HUES48 (cell line): ENCODE measurements around the gene SGSM2.

ENCODE experiments used
- H3K27ac ChIP-seq: one replicate; pipeline ENCODE4 v1.7.0; 2013; ENCODE audit warnings: low read depth, low read length, inconsistent platforms
- H3K27me3 ChIP-seq: 2 replicates; pipeline ENCODE4 v1.6.1; 2013; ENCODE audit warnings: mild to moderate bottlenecking, low read length; ENCODE audit not compliant: control insufficient read depth, insufficient read depth
- H3K36me3 ChIP-seq: 2 replicates; pipeline ENCODE4 v1.6.1; 2013; ENCODE audit warnings: low read length; ENCODE audit not compliant: control insufficient read depth, insufficient read depth
- H3K4me1 ChIP-seq: 2 replicates; pipeline ENCODE4 v1.6.1; 2013; ENCODE audit warnings: mild to moderate bottlenecking, low read length; ENCODE audit not compliant: control insufficient read depth, insufficient read depth
- H3K4me3 ChIP-seq: 2 replicates; pipeline ENCODE4 v1.5.1; 2013; ENCODE audit warnings: mild to moderate bottlenecking, low read depth, low read length
- H3K9ac ChIP-seq: 2 replicates; pipeline ENCODE4 v1.6.1; 2013; ENCODE audit warnings: mild to moderate bottlenecking, low read depth, low read length, moderate library complexity
- H3K9me3 ChIP-seq: 2 replicates; pipeline ENCODE4 v1.6.1; 2013; ENCODE audit warnings: low read length; ENCODE audit not compliant: control insufficient read depth, insufficient read depth

Gene SGSM2

DNA sequence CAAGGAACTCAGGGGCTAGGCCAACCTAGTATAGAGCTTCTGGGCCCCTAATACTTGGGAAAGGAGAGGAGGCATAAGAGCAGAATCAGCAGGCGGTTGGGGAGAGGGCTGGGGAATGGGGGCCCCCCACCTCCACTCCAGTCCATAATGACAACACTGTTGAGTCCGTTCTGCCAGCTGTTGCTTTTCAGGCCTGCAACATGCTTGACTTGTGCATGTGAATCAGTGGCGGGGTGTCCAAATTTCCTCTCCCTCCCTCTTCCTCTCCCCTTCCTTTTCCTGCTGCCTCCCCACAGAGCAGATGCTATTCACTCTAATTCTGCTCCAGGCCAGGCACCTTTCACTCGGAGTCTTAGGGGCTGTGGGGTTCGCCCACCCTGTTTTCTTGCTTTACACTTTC lies 31.7 kb downstream of the SGSM2 start:
- Histone ChIP-seq H3K9ac (no peak overlapping the region), H3K27me3 (no peaks in the 10 kb centered on the region), H3K9me3 (no peaks in the 10 kb centered on the region), H3K36me3 (peaks cover 34% of the 10 kb centered on the region), H3K4me3 (no peak overlapping the region), H3K27ac (no peak overlapping the region), H3K4me1 (peaks cover 2% of the 10 kb centered on the region; the same call in 1 of the 2 replicates)

DNA sequence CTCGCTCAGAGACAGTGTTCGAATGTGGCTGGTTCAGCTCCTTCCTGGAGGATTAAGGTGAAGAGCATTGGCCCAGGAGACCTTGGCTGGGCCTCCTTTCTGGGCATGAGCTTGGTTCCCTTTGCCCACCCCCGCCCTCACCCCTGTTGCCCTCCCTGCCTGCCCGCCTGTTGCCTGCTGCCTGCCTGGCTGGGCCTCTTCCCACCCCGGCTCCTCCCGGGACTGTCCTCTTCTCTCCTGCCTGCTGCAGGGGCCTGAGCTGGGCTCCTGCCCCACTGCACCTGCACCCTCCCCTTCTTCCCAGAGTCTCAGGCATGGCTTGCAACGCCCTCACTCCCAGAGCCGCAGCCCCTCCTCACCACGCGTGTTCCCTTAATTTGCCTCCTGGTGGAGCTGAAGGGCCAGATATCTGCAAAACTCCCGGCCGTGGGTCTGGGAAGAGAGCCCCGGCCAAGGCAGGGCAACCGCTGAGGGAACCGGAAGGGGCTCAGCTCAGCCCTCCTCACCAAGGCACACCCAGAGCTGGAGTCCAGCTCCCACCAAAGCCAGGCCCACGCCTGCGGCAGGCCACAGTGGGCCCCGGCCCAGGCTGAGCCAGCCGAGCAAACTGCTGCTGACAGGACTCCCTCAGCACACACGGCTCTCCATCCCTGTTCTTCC lies 32.4 kb downstream of the SGSM2 start:
- no peak overlapping the region for H3K9ac ChIP-seq
- H3K36me3 ChIP-seq, result peaks cover 32% of the 10 kb centered on the region
- H3K9me3 ChIP-seq, result no peaks in the 10 kb centered on the region
- H3K4me1 ChIP-seq, result peaks cover 2% of the 10 kb centered on the region; the same call in 1 of the 2 replicates
- H3K4me3 ChIP-seq, result no peak overlapping the region
- H3K27ac ChIP-seq, result peak overlapping the region; percentile 3
- H3K27me3 ChIP-seq, result no peaks in the 10 kb centered on the region

DNA sequence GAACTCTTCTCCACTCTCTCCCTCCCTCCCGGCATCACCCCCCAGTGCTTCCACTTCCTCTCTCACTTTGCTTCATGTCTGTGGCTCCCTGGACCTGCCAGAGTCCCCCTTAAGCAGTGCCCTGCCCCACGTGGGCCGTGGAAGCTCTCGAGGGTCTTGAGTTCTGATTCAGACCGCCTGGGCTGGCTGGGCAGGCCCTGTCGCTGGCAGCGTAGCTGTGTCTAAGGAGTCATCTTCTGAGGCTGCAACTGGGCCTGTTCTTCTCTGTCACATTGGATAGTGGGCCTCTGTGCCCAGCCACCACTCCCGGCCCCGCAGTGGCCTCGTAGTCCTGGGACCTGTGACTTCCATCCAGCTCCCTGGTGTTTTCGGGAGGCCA lies 32.9 kb downstream of the SGSM2 start:
- H3K27me3 ChIP-seq, result no peaks in the 10 kb centered on the region
- H3K36me3 ChIP-seq, result peaks cover 32% of the 10 kb centered on the region
- no peaks in the 10 kb centered on the region for H3K9me3 ChIP-seq
- H3K27ac ChIP-seq, result no peak overlapping the region
- peaks cover 2% of the 10 kb centered on the region; the same call in 1 of the 2 replicates for H3K4me1 ChIP-seq
- H3K9ac ChIP-seq, result no peak overlapping the region
- no peak overlapping the region for H3K4me3 ChIP-seq

DNA sequence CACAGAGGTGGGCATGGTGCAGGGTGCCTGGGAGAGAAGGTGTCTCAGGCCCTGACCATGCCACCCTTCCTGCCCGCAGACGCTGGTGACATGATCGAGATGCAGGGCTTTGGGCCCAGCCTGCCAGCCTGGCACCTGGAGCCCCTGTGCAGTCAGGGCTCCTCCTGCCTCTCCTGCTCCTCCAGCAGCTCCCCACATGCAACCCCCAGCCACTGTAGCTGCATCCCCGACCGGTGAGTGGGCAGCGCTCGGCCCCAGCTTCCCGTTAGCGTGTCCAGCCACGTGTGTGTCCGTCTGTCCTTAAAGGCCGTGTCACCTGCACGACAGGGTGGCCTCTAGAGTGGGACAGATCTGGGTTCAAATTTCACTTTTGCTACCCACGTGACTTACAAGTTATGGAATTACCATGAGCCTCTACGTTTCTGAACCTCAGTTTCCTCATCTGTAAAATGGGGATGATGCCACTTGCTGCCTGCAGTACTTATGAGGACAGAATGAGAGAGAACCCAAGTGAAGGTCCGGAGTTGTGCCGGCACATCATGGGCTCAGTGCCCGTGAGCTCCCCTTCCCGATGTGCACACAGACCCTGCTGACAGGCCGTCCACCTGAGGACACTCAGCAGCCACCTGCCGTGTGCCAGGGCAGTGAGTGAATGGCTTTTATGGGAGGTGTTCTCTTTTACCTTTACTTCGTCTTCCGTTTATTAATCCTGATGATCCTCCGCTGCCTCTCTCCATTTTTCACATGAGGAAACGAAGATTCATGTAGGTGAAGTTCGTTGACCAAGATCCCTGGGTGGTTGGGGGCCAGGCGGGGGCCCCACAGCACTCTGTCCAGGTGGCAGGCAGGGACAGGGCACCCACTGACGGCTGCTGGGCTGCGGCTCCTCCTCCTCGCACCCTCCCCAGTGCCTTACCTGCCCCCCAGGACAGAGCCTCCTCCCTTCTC lies 34.2 kb downstream of the SGSM2 start:
- Histone ChIP-seq H3K9me3 (no peaks in the 10 kb centered on the region), H3K27ac (no peak overlapping the region), H3K27me3 (no peaks in the 10 kb centered on the region), H3K36me3 (peaks cover 33% of the 10 kb centered on the region), H3K4me3 (no peak overlapping the region), H3K9ac (no peak overlapping the region), H3K4me1 (peaks cover 2% of the 10 kb centered on the region; the same call in 1 of the 2 replicates)

DNA sequence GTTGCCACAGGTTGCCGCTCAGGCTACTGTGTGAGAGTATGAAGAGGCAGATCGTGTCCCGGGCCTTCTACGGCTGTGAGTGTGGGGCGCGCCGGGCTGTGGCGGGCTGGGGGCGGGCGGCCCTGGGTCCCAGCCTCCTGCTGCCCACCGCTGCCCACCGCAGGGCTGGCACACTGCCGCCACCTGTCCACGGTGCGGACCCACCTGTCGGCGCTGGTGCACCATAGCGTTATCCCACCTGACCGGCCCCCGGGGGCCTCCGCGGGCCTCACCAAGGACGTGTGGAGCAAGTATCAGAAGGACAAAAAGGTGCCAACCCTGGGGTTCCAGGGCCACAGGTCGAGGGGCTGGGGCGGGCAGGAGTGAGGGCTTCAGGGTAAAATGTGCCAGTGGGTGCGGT lies 34.9 kb downstream of the SGSM2 start:
- no peaks in the 10 kb centered on the region for H3K27me3 ChIP-seq
- H3K9ac ChIP-seq, result no peak overlapping the region
- no peak overlapping the region for H3K4me3 ChIP-seq
- no peaks in the 10 kb centered on the region for H3K9me3 ChIP-seq
- H3K4me1 ChIP-seq, result peaks cover 2% of the 10 kb centered on the region; the same call in 1 of the 2 replicates
- H3K36me3 ChIP-seq, result peaks cover 35% of the 10 kb centered on the region
- no peak overlapping the region for H3K27ac ChIP-seq

DNA sequence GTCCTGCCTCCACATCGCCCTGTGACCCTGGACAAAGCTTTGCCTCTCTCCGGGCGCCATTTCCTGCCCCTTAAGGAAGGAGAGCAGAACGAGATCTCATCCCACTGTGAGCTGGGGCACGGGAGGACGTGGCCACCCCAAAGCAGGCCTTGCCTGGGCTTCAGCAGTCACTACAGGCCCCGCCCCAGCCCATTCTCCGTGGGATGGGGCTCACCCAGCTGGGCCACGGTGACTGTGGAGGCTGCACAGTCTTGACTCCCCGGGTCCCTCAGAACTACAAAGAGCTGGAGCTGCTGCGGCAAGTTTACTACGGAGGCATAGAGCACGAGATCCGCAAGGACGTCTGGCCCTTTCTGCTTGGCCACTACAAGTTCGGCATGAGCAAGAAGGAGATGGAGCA lies 35.4 kb downstream of the SGSM2 start:
- Histone ChIP-seq H3K27ac (no peak overlapping the region), H3K27me3 (no peaks in the 10 kb centered on the region), H3K36me3 (peaks cover 39% of the 10 kb centered on the region), H3K9me3 (no peaks in the 10 kb centered on the region), H3K9ac (no peak overlapping the region), H3K4me3 (no peak overlapping the region), H3K4me1 (peaks cover 2% of the 10 kb centered on the region; the same call in 1 of the 2 replicates)

DNA sequence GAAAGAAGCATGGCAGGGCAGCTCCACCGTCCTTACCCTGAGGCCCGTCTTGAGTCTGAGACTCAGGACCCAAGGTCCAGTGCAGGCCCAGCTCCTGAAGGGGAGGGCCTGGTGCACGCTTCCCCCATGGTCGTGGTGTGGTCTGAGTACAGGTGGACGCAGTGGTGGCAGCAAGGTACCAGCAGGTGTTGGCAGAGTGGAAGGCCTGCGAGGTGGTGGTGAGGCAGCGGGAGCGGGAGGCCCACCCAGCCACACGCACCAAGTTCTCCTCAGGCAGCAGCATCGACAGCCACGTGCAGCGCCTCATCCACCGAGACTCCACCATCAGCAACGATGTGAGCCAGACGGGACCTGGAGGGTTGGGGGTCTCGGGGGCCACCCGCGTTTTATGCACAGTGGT lies 35.9 kb downstream of the SGSM2 start:
- peaks cover 2% of the 10 kb centered on the region; the same call in 1 of the 2 replicates for H3K4me1 ChIP-seq
- H3K9me3 ChIP-seq, result no peaks in the 10 kb centered on the region
- no peak overlapping the region for H3K4me3 ChIP-seq
- no peaks in the 10 kb centered on the region for H3K27me3 ChIP-seq
- H3K9ac ChIP-seq, result no peak overlapping the region
- H3K27ac ChIP-seq, result no peak overlapping the region
- H3K36me3 ChIP-seq, result peaks cover 43% of the 10 kb centered on the region

DNA sequence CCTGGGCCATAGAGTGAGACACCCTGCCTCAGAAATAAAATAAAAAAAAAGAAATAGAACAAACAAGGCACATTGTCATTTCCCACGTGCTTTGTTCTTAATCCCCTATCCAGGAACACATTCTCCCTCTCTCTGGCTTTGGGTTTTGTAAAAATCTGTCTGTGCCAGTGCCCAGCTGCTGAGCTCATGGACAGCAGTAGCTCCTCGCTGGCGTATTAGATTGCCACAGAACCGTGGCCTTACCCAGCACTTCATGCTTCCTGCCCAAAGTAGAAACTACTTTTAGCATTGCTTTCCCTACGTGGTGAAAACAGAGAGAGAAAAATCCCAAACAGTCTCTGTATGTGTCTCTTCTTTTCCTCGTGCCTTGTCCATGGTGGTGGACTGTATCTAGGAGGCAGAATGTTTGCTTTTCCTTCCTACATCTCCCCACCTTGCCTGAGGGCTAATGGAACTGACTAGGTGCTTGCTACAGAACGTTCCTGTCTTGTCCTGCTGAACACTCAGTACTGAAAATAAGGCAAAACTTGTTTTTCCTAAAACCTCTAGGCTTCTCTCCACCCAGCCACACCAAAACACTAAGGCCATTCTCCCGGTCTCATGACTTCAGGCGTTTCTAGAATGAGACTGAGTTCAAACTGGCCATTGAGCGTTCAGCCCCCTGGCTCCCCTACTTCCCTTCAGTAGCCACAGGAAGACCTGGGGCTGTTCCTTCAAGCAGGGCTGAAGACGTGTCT lies 37.4 kb downstream of the SGSM2 start:
- no peaks in the 10 kb centered on the region for H3K9me3 ChIP-seq
- H3K4me3 ChIP-seq, result no peak overlapping the region
- no peak overlapping the region for H3K27ac ChIP-seq
- H3K4me1 ChIP-seq, result peaks cover 2% of the 10 kb centered on the region; the same call in 1 of the 2 replicates
- H3K36me3 ChIP-seq, result peaks cover 52% of the 10 kb centered on the region
- no peak overlapping the region for H3K9ac ChIP-seq
- H3K27me3 ChIP-seq, result no peaks in the 10 kb centered on the region

DNA sequence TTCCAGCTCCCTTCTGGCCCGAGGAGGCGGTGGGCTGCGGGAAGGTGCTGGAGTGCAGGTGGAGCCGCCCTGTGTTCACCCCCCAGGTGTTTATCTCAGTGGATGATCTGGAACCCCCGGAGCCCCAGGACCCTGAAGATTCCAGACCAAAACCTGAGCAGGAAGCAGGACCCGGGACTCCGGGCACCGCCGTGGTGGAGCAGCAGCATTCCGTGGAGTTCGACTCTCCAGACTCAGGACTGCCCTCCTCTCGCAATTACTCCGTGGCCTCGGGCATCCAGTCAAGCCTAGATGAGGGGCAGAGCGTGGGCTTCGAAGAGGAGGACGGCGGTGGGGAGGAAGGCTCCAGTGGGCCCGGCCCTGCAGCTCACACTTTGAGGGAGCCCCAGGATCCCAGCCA lies 38.1 kb downstream of the SGSM2 start:
- no peak overlapping the region for H3K27ac ChIP-seq
- H3K27me3 ChIP-seq, result no peaks in the 10 kb centered on the region
- H3K9me3 ChIP-seq, result no peaks in the 10 kb centered on the region
- no peak overlapping the region for H3K4me3 ChIP-seq
- peaks cover 52% of the 10 kb centered on the region for H3K36me3 ChIP-seq
- H3K4me1 ChIP-seq, result no peaks in the 10 kb centered on the region
- H3K9ac ChIP-seq, result no peak overlapping the region

DNA sequence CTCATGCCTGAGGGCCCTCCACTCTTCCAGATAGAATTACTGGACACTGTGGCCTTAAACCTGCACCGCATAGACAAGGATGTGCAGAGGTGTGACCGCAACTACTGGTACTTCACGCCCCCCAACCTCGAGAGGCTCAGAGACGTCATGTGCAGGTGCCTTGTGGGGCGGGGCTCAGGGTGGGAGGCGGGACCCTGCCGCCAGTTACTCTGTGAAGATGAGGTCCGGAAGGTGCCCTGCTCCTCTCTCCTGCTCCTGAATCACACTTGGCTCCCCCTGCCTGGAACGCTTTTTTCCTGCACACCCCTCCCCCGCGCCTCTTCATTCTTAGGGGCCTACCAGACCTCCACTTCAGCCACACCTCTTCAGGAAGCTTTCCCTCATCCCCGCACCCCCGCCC lies 38.8 kb downstream of the SGSM2 start:
- Histone ChIP-seq H3K9me3 (no peaks in the 10 kb centered on the region), H3K36me3 (peaks cover 52% of the 10 kb centered on the region), H3K27me3 (no peaks in the 10 kb centered on the region), H3K27ac (no peak overlapping the region), H3K9ac (no peak overlapping the region), H3K4me1 (no peaks in the 10 kb centered on the region), H3K4me3 (no peak overlapping the region)
